A673 (cell line): ENCODE results near the gene UCP1. TPM values are rescaled to one million over a fixed set of nuclear protein-coding genes. Genes with fewer than 3 reads are reported as not detected.
A peak's percentile ranks its signal among the peaks of the same experiment; 100 is the strongest.
"Not testable (repeated sequence)": the region's sequence is repeated elsewhere in the genome, so short reads cannot be mapped to it uniquely, and the experiment has no call there.

Experiments used
- BruUV-seq: library from RNA; stranded (reverse); fragments of 400-500 nt; replicated peaks from 2 replicates; lab custom pipeline; 2021; lab: Mats Ljungman, UMichigan
- CTCF ChIA-PET: fragments of 300-600 bp; sonication (Branson Sonifier 250); formaldehyde crosslinking; loops from one replicate; lab custom pipeline; 2022; ENCODE audit warnings: antibody characterized with exemption; lab: Charles Lee
- POLR2A ChIA-PET: fragments of 300-600 bp; sonication (Branson Sonifier 250); formaldehyde crosslinking; loops from one replicate; lab custom pipeline; 2022; ENCODE audit warnings: antibody characterized with exemption; ENCODE audit not compliant: low non-redundant PET; lab: Charles Lee
- DNase-seq: peaks from one replicate; pipeline ENCODE4 v3.0.0-alpha.2; 2015; ENCODE audit warnings: low spot score
- H3K27ac ChIP-seq: fragments of 200-600 bp; sonication (generic); 2 replicates; pipeline ENCODE4 v1.5.1; 2016; ENCODE audit warnings: mixed run types, low read depth, mild to moderate bottlenecking, mixed read lengths, antibody characterized with exemption, low read length; ENCODE audit not compliant: poor library complexity, severe bottlenecking
- H3K27me3 ChIP-seq: fragments of 200-600 bp; sonication (generic); replicated peaks from 2 replicates; pipeline ENCODE4 v1.6.1; 2017; ENCODE audit warnings: mixed run types, low read depth, mild to moderate bottlenecking, mixed read lengths, antibody characterized with exemption, low read length; ENCODE audit not compliant: insufficient read depth, poor library complexity
- H3K36me3 ChIP-seq: fragments of 200-600 bp; sonication (generic); 2 replicates; pipeline ENCODE4 v1.6.1; 2016; ENCODE audit warnings: mixed run types, mild to moderate bottlenecking, mixed read lengths, antibody characterized with exemption, low read length; ENCODE audit not compliant: insufficient read depth, poor library complexity, severe bottlenecking
- H3K4me1 ChIP-seq: fragments of 200-600 bp; sonication (generic); 2 replicates; pipeline ENCODE4 v1.6.1; 2017; ENCODE audit warnings: mixed run types, mild to moderate bottlenecking, mixed read lengths, antibody characterized with exemption, low read length; ENCODE audit not compliant: insufficient read depth, poor library complexity, severe bottlenecking
- H3K4me3 ChIP-seq: fragments of 200-600 bp; sonication (generic); 2 replicates; pipeline ENCODE4 v1.5.1; 2016; ENCODE audit warnings: low read depth, mixed run types, mild to moderate bottlenecking, mixed read lengths, low read length; ENCODE audit not compliant: poor library complexity, severe bottlenecking
- H3K9me3 ChIP-seq: fragments of 200-600 bp; sonication (generic); 2 replicates; pipeline ENCODE4 v1.6.1; 2016; ENCODE audit warnings: mixed run types, low read depth, mild to moderate bottlenecking, mixed read lengths, antibody characterized with exemption, low read length; ENCODE audit not compliant: poor library complexity, severe bottlenecking
- EZH2 ChIP-seq: fragments of 200-600 bp; sonication (generic); IDR thresholded peaks from 2 replicates; pipeline ENCODE4 v1.6.1; 2017; ENCODE audit warnings: borderline replicate concordance, low read depth, mild to moderate bottlenecking, mixed read lengths, antibody characterized with exemption, low read length; ENCODE audit not compliant: poor library complexity, severe bottlenecking
- intact Hi-C: fragments of 100-400 bp; cut with micrococcal nuclease; formaldehyde crosslinking; loops from one replicate; pipeline ENCODE4 v1.10.0; 2022; ENCODE audit not compliant: unreplicated experiment
- total RNA-seq: library from RNA; stranded (reverse); gene quantifications from 2 replicates; pipeline ENCODE4 v1.2.3, GENCODE V29; 2021
- TF ChIP-seq, protein P1 (sequence below): fragments of 300-800, 200-600 bp; sonication (generic); conservative IDR thresholded peaks from 2 replicates; pipeline ENCODE4 v1.5.1; 2017; ENCODE audit warnings: low read depth, mild to moderate bottlenecking, antibody characterized with exemption, low read length, moderate library complexity, mixed read lengths

UCP1 gene
- total RNA-seq, 1 experiment from 2014 or later: not detected

DNA sequence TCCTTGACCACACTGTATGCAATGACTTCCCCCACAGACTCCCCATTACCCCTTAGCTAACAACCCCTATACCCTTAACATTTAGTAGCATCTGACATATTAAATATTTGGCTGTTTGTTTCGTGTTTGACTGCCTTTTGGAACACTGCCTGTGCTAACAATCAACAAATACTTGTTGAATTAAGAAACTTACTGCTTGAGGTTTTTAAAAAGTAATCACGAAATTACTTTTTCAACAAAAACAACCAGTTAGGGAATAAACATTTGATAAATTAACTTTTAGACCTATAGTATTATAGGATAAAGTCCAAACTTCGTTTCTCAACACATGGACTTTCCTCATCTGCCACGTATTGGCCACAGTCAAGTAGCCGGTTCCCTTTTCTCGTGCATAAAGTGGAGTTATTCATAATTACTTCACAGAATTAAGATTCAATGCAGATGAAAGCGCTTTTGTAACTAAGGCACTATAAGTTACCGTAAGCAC, 45.3 kb downstream of the UCP1 start:
- peak overlapping the region; percentile 82 for H3K4me3 ChIP-seq
- no TSS peak for BruUV-seq
- H3K36me3 ChIP-seq: peaks cover 11% of the 10 kb centered on the region

DNA sequence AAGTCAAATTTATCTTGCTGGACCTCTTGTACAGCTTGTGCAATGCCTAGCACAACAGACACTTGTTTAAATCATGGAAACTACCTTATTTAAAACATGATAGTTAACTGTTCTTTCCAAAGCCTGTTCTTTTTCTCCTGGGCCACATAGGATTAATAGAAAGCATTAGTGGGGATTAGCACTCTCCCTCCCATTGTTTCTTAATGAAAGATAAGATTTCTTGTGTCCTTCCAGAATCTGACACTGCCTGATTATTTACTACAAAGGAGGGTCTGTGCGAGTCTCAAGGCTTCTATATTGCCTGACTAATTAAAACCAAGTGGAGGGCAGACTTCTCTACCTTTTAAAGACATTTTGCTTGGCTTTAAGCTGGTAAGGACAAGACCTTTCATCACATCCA, 53.3 kb downstream of the UCP1 start:
- no peak overlapping the region for H3K4me3 ChIP-seq
- intact Hi-C loops: no loop called here
- H3K36me3 ChIP-seq: no peaks in the 10 kb centered on the region
- no peaks in the 10 kb centered on the region for H3K27me3 ChIP-seq
- H3K27ac ChIP-seq: no peak overlapping the region
- no peaks in the 10 kb centered on the region for H3K9me3 ChIP-seq
- POLR2A ChIA-PET: no interaction called here
- no peaks in the 10 kb centered on the region for H3K4me1 ChIP-seq
- TF ChIP-seq, protein P1, sequence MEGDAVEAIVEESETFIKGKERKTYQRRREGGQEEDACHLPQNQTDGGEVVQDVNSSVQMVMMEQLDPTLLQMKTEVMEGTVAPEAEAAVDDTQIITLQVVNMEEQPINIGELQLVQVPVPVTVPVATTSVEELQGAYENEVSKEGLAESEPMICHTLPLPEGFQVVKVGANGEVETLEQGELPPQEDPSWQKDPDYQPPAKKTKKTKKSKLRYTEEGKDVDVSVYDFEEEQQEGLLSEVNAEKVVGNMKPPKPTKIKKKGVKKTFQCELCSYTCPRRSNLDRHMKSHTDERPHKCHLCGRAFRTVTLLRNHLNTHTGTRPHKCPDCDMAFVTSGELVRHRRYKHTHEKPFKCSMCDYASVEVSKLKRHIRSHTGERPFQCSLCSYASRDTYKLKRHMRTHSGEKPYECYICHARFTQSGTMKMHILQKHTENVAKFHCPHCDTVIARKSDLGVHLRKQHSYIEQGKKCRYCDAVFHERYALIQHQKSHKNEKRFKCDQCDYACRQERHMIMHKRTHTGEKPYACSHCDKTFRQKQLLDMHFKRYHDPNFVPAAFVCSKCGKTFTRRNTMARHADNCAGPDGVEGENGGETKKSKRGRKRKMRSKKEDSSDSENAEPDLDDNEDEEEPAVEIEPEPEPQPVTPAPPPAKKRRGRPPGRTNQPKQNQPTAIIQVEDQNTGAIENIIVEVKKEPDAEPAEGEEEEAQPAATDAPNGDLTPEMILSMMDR: no peak
- TF ChIP-seq EZH2: no peak
- DNase-seq: no peak
- CTCF ChIA-PET: no interaction called here
- no TSS peak for BruUV-seq

More for the DNA sequence above, 45.3 kb downstream of the UCP1 start:
- no peaks in the 10 kb centered on the region for H3K27me3 ChIP-seq
- TF ChIP-seq, protein P1: no peak
- TF ChIP-seq EZH2: no peak
- no peak for DNase-seq
- peaks cover 4% of the 10 kb centered on the region for H3K4me1 ChIP-seq
- intact Hi-C loops: loop anchor here (10.0 kb wide), 1 partner anchor 159 kb away; no protein-coding TSS in a partner anchor
- POLR2A ChIA-PET: no interaction called here
- CTCF ChIA-PET: interaction anchor here (0.6 kb wide), 1 partner anchor 191 kb away, joined by 6 read pairs; no protein-coding TSS in a partner anchor
- H3K9me3 ChIP-seq: no peaks in the 10 kb centered on the region
- H3K27ac ChIP-seq: no peak overlapping the region

DNA sequence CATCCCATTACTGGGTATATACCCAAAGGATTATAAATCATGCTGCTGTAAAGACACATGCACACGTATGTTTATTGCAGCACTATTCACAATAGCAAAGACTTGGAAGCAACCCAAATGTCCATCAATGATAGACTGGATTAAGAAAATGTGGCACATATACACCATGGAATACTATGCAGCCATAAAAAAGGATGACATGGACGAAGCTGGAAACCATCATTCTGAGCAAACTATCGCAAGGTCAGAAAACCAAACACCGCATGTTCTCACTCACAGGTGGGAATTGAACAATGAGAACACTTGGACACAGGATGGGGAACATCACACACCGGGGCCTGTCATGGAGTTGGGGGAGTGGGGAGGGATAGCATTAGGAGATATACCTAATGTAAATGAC, 55.0 kb downstream of the UCP1 start:
- H3K27ac ChIP-seq, H3K4me3 ChIP-seq, H3K4me1 ChIP-seq, POLR2A ChIA-PET, CTCF ChIA-PET, BruUV-seq, DNase-seq, H3K9me3 ChIP-seq, intact Hi-C loops, H3K27me3 ChIP-seq, H3K36me3 ChIP-seq: not testable (repeated sequence)

Other genes starting within 250 kb of the UCP1 start
- gene SCOC, start 195.3 kb downstream of the UCP1 start, total RNA-seq: 44.2 and 44.7 TPM in 2 replicates
- 7.3 and 9.2 TPM in 2 replicates for gene CLGN, start 141.3 kb downstream of the UCP1 start, total RNA-seq
- not detected in 2 replicates for gene MGAT4D, start 70.7 kb downstream of the UCP1 start, total RNA-seq
- gene ELMOD2, start 44.8 kb downstream of the UCP1 start, total RNA-seq: 37.2 and 38.1 TPM in 2 replicates
- gene TBC1D9, start 187.4 kb upstream of the UCP1 start, total RNA-seq: 20.6 and 22.4 TPM in 2 replicates